HG03378 (cell line): ENCODE measurements around the gene LRRC52.

Experiments
- ATAC-seq: cut with Tn5 transposase; IDR thresholded peaks from one replicate; pipeline ENCODE4 v1.9.1; 2021; ENCODE audit warnings: mild to moderate bottlenecking, moderate library complexity; ENCODE audit not compliant: unreplicated experiment

LRRC52 gene

GRCh38 chr1:165537356-165538109 lies 6.3 kb upstream of the LRRC52 start:
- ATAC-seq, result no peak

DNA sequence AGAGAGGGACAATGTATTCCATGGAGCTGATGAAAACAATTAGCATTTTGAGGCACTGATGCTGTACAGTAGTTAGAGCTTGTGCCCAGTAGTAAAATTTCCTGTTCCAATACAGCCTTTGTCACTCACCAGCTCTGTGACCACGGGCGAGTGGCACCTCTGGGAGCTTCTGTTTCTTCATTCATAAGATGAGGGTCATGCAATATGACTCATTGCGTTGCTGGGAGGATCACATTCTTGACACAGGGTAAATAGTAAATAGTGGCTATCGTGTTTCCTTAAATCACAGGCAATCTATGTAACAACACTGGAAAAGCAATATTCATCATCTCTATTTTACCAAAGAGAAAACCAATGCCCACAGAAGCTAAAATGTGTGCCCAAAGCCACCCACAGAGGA lies 4.5 kb upstream of the LRRC52 start:
- ATAC-seq, result no peak

- no peak for ATAC-seq
These were observed 3.9 kb upstream of the LRRC52 start for GRCh38 chr1:165539908-165540307.

GRCh38 chr1:165542015-165542631 lies 1.7 kb upstream of the LRRC52 start:
- no peak for ATAC-seq

- ATAC-seq, result no peak
These were observed 1.2 kb upstream of the LRRC52 start for GRCh38 chr1:165542647-165543046.

DNA sequence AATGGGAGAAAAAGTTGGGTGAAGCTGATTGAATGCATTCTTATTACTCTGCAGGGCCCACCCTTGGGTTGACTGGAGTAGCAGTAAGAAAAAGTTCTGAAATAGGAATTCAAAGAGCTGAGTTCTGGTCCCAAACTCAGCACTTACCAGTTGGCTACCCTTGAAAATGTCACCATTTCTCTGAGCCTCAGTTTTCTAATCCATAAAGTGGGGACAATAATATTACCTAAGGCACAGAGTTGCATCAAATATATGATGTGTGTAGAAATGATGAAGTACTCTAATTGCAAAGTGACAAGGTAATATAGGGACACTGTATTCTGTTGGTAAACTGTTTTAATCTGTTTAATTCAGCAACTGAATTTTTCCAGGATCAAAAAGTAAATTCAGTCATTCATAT lies 1.2 kb downstream of the LRRC52 start:
- ATAC-seq, result no peak

- no peak for ATAC-seq
These were observed 2.2 kb downstream of the LRRC52 start for GRCh38 chr1:165545974-165546373.

DNA sequence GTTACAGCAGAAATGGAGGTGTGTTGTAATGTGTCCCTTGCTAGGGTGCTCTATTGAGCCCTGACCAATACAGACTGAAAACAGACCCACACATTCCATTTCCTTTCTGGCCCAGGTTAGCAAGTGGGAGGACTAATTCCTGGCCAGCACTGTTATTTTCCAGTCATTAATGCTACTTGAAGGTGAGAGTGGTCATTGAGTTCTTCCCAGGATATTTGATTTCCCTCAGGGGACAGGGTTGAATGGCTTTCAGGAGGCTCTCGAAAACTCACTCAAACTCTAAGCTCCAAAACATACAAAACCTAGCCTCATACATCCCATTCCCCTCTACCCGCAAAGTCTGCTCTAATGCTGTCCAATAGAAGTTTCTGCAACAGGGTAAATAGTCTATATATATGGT lies 6.2 kb downstream of the LRRC52 start:
- ATAC-seq, result no peak

- no peak for ATAC-seq
These were observed 7.7 kb downstream of the LRRC52 start for GRCh38 chr1:165551469-165551868.

DNA sequence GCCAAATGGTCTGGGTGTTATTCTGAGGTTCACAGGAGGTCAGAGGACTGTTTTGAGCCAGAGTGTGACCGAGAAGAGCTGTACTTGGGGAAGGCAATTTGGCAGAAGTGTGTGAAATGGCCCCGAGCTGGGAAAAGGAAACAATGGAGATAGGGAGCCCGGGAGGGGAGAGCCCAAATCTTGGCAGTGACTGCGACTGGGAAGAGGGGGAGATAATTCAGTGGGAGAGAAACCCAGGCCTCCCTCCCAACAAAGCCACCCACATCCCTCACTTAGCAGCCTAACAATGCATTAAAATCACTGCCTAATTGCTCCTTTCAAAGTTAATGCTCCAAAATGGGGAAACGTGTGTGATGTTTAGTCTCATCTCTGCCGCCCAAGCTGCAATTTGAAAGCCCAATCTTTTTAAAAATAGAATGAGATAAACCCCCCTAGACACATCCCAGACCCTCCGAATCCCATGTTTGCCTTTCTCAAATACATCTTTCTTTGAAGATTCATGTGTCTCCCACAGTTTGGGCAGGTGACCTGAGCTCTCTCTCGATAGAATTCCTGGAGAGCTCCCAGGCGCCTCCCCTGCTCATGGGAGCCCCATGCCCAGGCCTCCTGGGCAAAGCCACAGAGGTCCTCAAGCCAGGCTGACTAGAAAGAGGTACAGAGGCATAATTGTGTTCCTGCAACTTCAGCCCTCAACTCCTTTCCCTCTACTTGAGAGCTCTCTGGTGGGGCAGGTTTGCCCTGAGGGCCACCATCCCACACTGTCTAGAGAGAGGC lies 17.3 kb downstream of the LRRC52 start:
- no peak for ATAC-seq

DNA sequence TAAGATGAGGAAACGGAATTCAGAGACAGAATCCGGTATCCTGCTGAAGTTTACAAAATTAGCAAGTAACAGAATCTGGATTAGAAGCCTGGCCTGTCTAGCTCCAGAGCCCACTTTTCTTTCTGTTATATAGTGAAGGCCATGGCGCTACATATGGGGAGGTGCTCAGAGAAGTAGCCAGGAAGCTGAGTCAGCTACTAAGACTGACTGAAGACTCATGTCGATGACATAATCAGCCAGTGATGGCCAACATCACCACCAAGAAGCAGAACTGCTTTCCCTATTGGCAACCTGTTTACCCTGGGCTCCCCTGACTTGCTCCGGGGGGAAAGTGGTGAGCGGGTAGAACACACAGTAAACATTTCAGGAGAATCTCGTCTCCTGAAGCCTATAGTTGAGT lies 18.8 kb downstream of the LRRC52 start:
- no peak for ATAC-seq

- ATAC-seq, result no peak
These were observed 19.8 kb downstream of the LRRC52 start for GRCh38 chr1:165563551-165563950.

GRCh38 chr1:165564561-165564960 lies 20.8 kb downstream of the LRRC52 start:
- ATAC-seq, result no peak

GRCh38 chr1:165565751-165566490 lies 22.1 kb downstream of the LRRC52 start:
- no peak for ATAC-seq

DNA sequence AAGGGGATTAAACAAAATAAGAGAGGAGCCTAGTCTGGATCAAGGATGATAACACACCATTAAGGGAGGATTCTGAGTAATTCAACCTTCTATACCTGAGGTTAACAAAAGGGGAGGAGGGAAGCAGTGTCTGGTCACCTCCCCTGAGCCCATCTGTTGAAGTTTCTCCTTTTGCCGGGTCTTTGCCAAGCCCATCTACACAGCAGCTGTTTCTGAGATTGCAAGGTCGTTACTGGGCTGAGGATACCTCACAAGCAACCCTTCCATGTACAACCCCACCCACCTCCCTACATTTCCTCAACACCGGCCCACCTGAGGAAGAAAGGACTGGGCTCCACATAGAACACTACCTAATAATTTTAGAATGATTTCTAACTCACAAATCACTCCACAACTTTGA lies 26.3 kb downstream of the LRRC52 start:
- ATAC-seq, result no peak

DNA sequence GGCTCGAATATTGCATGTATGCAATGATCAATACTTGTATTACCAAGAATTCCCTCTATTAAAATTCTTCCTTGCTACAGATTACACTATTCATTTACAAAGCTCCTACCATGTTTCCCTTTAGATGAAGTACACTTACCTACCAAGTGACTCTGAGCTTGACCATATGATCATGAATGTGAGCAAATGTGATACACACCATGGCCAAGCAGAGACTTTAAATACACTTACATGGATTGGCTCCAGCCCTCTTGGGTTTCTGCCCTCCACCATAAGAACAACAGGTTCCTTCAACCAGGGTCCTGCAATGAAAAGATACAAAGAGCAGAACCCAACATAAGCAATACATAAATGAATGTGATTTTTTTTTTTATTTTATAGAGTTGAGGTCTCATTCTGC lies 30.0 kb downstream of the LRRC52 start:
- ATAC-seq, result no peak

- no peak for ATAC-seq
These were observed 30.5 kb downstream of the LRRC52 start for GRCh38 chr1:165574295-165574694.

DNA sequence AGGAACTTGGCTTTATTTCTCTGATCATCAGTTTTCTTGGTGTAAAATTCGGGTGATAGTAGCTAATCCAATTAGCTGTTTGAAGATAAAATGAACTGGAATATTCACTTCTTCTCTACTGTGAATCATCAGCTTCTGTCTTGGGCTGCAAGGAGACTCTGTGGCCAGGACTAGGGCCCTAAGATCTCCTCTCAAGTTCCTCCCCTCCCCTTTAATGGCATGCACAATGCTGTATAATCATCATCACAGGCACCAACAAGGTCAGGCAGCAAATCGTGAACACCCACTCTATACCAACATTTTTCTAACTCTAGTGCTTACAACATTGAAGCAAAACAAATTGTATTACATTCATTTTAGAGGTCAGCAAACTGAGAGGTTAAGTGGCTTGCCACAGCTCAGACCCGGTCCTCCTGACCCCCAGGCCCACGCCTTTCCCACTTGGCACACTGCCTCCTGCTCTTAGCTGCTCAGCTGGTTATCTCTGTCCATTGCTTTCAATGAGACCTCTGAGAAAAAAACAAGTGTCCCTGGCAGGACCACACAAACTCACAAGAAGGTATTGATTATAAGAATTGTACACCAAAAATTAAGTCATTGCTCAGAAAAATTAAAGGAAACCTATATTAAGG lies 31.8 kb downstream of the LRRC52 start:
- no peak for ATAC-seq

DNA sequence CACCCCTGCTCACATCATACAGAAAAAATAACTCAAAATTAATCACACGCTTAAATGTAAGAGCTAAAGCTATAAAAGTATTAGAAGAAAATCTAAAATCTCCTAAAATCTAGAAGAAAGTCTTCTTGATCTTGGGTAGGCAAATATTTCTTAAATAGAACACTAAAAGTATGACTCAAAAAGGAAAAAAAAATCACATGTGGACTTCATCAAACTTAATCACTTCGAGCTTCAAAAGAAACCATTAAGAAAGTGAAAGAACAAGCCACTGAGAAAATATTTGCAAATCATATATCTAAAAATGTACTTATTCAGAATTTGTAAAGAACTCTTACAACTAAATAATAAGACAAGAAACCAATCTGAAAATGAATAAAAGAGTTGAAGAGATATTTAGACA lies 32.7 kb downstream of the LRRC52 start:
- no peak for ATAC-seq

DNA sequence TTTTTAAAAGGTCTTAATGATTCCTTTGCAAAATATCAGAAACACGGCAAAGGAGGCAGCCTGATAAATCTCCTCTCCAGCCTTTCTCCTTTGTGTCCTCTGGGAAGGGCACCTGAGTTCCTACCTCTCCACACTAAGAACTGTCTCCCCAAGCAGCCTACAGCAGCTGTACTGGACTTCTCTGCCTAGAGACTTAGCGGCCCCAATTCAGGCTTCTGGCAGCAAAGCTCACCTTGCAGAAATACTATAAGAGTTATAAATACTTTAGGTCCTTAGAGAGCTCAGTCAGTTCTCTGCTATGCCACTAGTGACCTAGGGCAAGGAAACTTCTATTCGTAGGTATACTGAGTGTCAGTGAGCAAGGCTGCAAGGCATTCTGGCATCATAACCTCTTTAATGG lies 33.9 kb downstream of the LRRC52 start:
- ATAC-seq, result no peak
